ENCODE data around the gene C2CD2.

DNA sequence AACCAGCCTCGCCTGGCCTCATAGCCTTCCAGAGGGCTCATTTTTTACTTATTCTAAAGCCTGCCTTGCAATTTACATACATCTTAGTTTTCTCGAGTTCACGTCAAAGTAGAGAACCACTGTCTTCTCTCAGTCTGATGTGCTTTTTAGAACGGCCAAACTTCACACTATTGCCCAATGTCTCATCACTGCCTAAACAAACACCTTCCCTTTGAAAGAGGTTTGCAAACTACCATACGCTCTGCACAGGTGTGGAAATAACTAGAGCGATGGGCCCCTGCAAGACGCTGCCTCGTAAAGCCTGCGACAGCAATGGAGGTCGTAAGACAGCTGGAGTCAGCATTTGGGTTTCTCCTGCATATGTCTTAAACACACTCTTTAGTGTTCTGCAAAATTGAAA, 97.2 kb downstream of the C2CD2 start:
- TF ChIP-seq, protein P1, sequence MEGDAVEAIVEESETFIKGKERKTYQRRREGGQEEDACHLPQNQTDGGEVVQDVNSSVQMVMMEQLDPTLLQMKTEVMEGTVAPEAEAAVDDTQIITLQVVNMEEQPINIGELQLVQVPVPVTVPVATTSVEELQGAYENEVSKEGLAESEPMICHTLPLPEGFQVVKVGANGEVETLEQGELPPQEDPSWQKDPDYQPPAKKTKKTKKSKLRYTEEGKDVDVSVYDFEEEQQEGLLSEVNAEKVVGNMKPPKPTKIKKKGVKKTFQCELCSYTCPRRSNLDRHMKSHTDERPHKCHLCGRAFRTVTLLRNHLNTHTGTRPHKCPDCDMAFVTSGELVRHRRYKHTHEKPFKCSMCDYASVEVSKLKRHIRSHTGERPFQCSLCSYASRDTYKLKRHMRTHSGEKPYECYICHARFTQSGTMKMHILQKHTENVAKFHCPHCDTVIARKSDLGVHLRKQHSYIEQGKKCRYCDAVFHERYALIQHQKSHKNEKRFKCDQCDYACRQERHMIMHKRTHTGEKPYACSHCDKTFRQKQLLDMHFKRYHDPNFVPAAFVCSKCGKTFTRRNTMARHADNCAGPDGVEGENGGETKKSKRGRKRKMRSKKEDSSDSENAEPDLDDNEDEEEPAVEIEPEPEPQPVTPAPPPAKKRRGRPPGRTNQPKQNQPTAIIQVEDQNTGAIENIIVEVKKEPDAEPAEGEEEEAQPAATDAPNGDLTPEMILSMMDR (IDR thresholded peaks at IDR 0.05; ENCODE audit: low read depth, low read length) = no peak
- TF ChIP-seq EZH2phosphoT487 (IDR thresholded peaks at IDR 0.05; ENCODE audit: low read depth) = no peak
